GM19467 (cell line): Measurements from ENCODE around the gene ATOH8.
A peak's percentile ranks its signal among the peaks of the same experiment; 100 is the strongest.

Experiments
- ATAC-seq: cut with Tn5 transposase; IDR thresholded peaks from one replicate; pipeline ENCODE4 v1.9.1; 2021; ENCODE audit warnings: mild to moderate bottlenecking, moderate library complexity; ENCODE audit not compliant: unreplicated experiment

The ATOH8 gene

GRCh38 chr2:85736456-85737355 lies 17.1 kb upstream of the ATOH8 start:
- ATAC-seq = no peak

- ATAC-seq = no peak
Observed at GRCh38 chr2:85737481-85737880, 16.3 kb upstream of the ATOH8 start.

GRCh38 chr2:85737961-85738360 lies 15.8 kb upstream of the ATOH8 start:
- ATAC-seq = no peak

- no peak for ATAC-seq
Observed at GRCh38 chr2:85740193-85740592, 13.6 kb upstream of the ATOH8 start.

GRCh38 chr2:85741211-85741832 lies 12.5 kb upstream of the ATOH8 start:
- no peak for ATAC-seq

GRCh38 chr2:85741833-85742455 lies 11.8 kb upstream of the ATOH8 start:
- ATAC-seq = no peak

GRCh38 chr2:85743304-85743978 lies 10.3 kb upstream of the ATOH8 start:
- no peak for ATAC-seq

GRCh38 chr2:85744055-85744454 lies 9.7 kb upstream of the ATOH8 start:
- ATAC-seq = no peak

GRCh38 chr2:85744741-85745601 lies 8.8 kb upstream of the ATOH8 start:
- ATAC-seq = no peak

- no peak for ATAC-seq
Observed at GRCh38 chr2:85745619-85746018, 8.2 kb upstream of the ATOH8 start.

- no peak for ATAC-seq
Observed at GRCh38 chr2:85746321-85747004, 7.3 kb upstream of the ATOH8 start.

GRCh38 chr2:85747441-85747840 lies 6.3 kb upstream of the ATOH8 start:
- ATAC-seq = no peak

GRCh38 chr2:85748039-85748734 lies 5.6 kb upstream of the ATOH8 start:
- peak; percentile 50 for ATAC-seq

- ATAC-seq = no peak
Observed at GRCh38 chr2:85748985-85749875, 4.6 kb upstream of the ATOH8 start.

GRCh38 chr2:85750587-85751575 lies 2.9 kb upstream of the ATOH8 start:
- no peak for ATAC-seq

- no peak for ATAC-seq
Observed at GRCh38 chr2:85751627-85752026, 2.2 kb upstream of the ATOH8 start.

- no peak for ATAC-seq
Observed at GRCh38 chr2:85753035-85753524, 711 bp upstream of the ATOH8 start.
